Measurements from ENCODE around the gene ROGDI. TPM values are rescaled to one million over a fixed set of nuclear protein-coding genes. Genes with fewer than 3 reads are reported as not detected.

ROGDI gene
- total RNA-seq, 1 donor from 2014 or later = 113 TPM

- H3K36me3 Mint-ChIP-seq (ENCODE audit: unreplicated experiment) = no peaks in the 10 kb centered on the region
- peaks cover 2% of the 10 kb centered on the region for H3K27me3 Mint-ChIP-seq (ENCODE audit: unreplicated experiment)
- H3K27ac Mint-ChIP-seq (ENCODE audit: unreplicated experiment) = no peak overlapping the region
- peaks cover 4% of the 10 kb centered on the region for H3K4me1 Mint-ChIP-seq (ENCODE audit: low read depth, unreplicated experiment)
- no peak for DNase-seq
- TF ChIP-seq, protein P1, sequence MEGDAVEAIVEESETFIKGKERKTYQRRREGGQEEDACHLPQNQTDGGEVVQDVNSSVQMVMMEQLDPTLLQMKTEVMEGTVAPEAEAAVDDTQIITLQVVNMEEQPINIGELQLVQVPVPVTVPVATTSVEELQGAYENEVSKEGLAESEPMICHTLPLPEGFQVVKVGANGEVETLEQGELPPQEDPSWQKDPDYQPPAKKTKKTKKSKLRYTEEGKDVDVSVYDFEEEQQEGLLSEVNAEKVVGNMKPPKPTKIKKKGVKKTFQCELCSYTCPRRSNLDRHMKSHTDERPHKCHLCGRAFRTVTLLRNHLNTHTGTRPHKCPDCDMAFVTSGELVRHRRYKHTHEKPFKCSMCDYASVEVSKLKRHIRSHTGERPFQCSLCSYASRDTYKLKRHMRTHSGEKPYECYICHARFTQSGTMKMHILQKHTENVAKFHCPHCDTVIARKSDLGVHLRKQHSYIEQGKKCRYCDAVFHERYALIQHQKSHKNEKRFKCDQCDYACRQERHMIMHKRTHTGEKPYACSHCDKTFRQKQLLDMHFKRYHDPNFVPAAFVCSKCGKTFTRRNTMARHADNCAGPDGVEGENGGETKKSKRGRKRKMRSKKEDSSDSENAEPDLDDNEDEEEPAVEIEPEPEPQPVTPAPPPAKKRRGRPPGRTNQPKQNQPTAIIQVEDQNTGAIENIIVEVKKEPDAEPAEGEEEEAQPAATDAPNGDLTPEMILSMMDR (IDR thresholded peaks at IDR 0.05; ENCODE audit: partially characterized antibody, unreplicated experiment) = no peak
- no peak overlapping the region for H3K4me3 Mint-ChIP-seq (ENCODE audit: unreplicated experiment)
- no peaks in the 10 kb centered on the region for H3K9me3 Mint-ChIP-seq (ENCODE audit: unreplicated experiment)
These were observed 19.0 kb downstream of the ROGDI start for GRCh38 chr16:4783251-4783950.

DNA sequence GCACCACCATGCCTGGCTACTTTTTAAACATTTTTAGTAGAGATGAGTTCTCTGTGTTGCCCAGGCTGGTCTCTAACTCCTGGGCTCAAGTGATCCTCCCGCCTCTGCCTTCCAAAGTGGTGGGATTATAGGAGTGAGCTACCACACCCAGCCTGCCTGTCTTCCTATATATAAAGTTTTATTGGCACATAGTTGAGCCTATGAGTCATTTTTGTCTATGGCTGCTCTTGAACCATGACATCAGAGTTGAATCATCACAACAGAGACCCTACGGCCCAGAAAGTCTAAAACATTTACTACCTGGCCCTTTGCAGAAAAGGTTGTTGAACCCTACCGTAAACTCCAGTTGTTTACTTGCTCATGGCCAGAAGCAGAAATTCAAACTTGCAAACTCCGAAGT, 22.2 kb downstream of the ROGDI start:
- Mint-ChIP-seq H3K27me3 (ENCODE audit: unreplicated experiment) (peaks cover 2% of the 10 kb centered on the region), H3K36me3 (ENCODE audit: unreplicated experiment) (no peaks in the 10 kb centered on the region), H3K4me3 (ENCODE audit: unreplicated experiment) (no peak overlapping the region), H3K4me1 (ENCODE audit: low read depth, unreplicated experiment) (no peaks in the 10 kb centered on the region), H3K27ac (ENCODE audit: unreplicated experiment) (no peak overlapping the region), H3K9me3 (ENCODE audit: unreplicated experiment) (peaks cover 2% of the 10 kb centered on the region)
- TF ChIP-seq, protein P1 (IDR thresholded peaks at IDR 0.05; ENCODE audit: partially characterized antibody, unreplicated experiment) = no peak
- no peak for DNase-seq

GRCh38 chr16:4778050-4778392, 24.4 kb downstream of the ROGDI start:
- Mint-ChIP-seq H3K27me3 (ENCODE audit: unreplicated experiment) (peaks cover 2% of the 10 kb centered on the region), H3K4me1 (ENCODE audit: low read depth, unreplicated experiment) (peaks cover 3% of the 10 kb centered on the region), H3K36me3 (ENCODE audit: unreplicated experiment) (no peaks in the 10 kb centered on the region), H3K9me3 (ENCODE audit: unreplicated experiment) (peaks cover 2% of the 10 kb centered on the region), H3K4me3 (ENCODE audit: unreplicated experiment) (no peak overlapping the region), H3K27ac (ENCODE audit: unreplicated experiment) (no peak overlapping the region)
- no peak for DNase-seq
- TF ChIP-seq, protein P1 (IDR thresholded peaks at IDR 0.05; ENCODE audit: partially characterized antibody, unreplicated experiment) = no peak

DNA sequence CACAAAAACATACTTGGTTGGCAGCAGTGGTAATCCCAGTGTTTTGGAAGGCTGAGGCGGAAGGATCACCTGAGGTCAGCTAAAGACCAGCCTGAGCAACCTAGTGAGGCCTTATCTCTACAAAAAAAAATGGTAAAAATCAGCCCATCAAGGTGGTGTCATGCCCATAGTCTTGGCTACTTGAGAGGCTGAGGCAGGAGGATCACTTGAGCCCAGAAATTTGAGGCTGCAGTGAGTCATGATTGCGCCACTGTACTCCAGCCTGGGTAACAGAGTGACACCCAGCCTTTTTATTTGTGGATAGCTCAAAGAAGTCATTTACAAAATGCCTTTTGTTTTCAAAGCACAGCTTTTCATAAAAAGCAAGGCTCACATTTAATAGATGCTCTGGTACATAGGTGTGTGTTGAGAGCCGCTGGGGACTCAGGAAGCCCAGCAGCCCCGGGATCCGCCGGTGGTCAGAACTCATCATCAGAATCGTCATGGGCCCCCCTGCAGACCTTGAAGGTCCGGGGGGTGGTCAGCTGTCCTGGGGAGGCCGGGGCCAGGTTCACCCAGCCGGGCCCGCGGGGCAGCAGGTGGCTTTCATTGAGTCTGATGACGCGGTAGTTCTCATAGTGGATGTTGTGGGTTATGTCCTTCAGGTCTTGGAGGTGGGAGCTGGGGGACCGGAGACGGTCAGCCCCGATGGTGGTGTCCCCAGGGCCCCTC, 24.9 kb downstream of the ROGDI start:
- DNase-seq = no peak
- no peak overlapping the region for H3K27ac Mint-ChIP-seq (ENCODE audit: unreplicated experiment)
- no peak overlapping the region for H3K4me3 Mint-ChIP-seq (ENCODE audit: unreplicated experiment)
- H3K4me1 Mint-ChIP-seq (ENCODE audit: low read depth, unreplicated experiment) = peaks cover 3% of the 10 kb centered on the region
- H3K9me3 Mint-ChIP-seq (ENCODE audit: unreplicated experiment) = peaks cover 2% of the 10 kb centered on the region
- TF ChIP-seq, protein P1 (IDR thresholded peaks at IDR 0.05; ENCODE audit: partially characterized antibody, unreplicated experiment) = no peak
- H3K36me3 Mint-ChIP-seq (ENCODE audit: unreplicated experiment) = no peaks in the 10 kb centered on the region
- no peaks in the 10 kb centered on the region for H3K27me3 Mint-ChIP-seq (ENCODE audit: unreplicated experiment)

DNA sequence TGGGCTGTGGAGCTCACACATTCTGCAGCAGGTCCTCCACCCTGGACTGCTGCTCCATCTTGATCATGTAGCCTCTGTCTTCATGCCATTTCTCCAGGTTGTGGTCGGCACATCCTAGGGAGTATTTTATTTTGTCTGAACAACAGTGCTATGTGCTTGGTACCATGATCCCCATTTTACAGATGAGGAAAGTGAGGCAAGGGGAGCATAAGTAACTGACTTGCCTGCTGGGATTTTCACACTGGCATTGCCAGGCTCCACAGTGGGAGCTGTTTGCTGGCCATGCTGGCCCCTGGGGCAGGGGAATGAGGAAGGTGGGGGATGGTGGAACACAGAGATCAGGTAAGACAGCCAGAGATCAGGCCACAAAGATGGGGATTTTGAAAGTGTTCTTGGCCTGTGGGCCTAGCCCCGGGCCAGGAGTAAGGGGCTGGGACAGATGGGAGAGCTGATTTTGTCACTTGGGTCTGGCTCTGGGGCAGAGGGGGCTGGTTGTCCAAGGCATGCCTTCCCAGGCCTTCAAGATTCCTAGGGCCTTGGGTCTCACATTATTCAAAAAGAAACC, 26.2 kb downstream of the ROGDI start:
- no peak for DNase-seq
- no peak overlapping the region for H3K4me3 Mint-ChIP-seq (ENCODE audit: unreplicated experiment)
- TF ChIP-seq, protein P1 (IDR thresholded peaks at IDR 0.05; ENCODE audit: partially characterized antibody, unreplicated experiment) = no peak
- H3K9me3 Mint-ChIP-seq (ENCODE audit: unreplicated experiment) = peaks cover 2% of the 10 kb centered on the region
- H3K36me3 Mint-ChIP-seq (ENCODE audit: unreplicated experiment) = no peaks in the 10 kb centered on the region
- H3K27me3 Mint-ChIP-seq (ENCODE audit: unreplicated experiment) = no peaks in the 10 kb centered on the region
- no peak overlapping the region for H3K27ac Mint-ChIP-seq (ENCODE audit: unreplicated experiment)
- H3K4me1 Mint-ChIP-seq (ENCODE audit: low read depth, unreplicated experiment) = peaks cover 3% of the 10 kb centered on the region
